ENCODE data around the gene KRTAP12-2.
"Not testable (repeated sequence)": the region's sequence is repeated elsewhere in the genome, so short reads cannot be mapped to it uniquely, and the experiment has no call there.

The KRTAP12-2 gene

GRCh38 chr21:44687671-44688070 lies 20.9 kb upstream of the KRTAP12-2 start:
- in situ Hi-C loops (cut with HindIII; ENCODE audit: low pct_ligation_motif_present, low pct_unique_long_range_greater_than_20kb, low sequenced_read_pairs): no loop called here
- DNase-seq: no peak

DNA sequence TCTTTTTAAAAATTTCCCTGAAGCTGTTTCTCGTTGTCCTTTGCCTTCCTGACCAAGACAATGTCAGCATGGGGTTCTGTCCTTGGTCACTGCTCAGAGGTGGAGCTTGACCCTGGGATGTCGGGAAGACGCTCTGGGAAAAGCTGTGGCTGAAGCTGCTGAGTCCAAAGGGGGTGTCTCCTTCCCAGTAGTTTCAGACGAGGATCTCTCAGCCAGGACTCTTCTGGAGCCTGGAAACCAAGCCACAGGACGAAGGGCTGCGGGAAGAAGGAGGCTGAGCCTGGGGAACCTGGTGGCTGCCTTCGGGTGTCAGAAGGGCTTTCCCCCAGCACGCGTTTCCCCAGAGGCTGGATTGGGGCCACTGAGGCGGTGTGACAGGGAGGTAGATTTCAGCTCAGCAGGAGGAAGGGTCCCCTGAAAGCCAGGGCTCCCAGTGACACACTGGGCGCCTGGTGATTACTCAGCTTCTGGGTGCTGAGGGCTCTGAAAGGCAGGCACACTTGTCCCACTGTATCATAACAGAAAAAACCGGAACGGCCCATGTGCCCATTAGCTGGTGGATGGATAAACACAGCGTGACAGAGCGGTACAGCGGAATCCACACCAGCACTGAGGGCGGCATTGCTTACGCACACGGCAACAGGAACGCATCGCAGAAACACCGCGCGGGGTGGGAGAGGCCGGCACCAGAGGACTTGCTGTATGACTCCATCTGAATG lies 20.3 kb upstream of the KRTAP12-2 start:
- in situ Hi-C loops (cut with HindIII; ENCODE audit: low pct_ligation_motif_present, low pct_unique_long_range_greater_than_20kb, low sequenced_read_pairs): no loop called here
- DNase-seq: no peak

DNA sequence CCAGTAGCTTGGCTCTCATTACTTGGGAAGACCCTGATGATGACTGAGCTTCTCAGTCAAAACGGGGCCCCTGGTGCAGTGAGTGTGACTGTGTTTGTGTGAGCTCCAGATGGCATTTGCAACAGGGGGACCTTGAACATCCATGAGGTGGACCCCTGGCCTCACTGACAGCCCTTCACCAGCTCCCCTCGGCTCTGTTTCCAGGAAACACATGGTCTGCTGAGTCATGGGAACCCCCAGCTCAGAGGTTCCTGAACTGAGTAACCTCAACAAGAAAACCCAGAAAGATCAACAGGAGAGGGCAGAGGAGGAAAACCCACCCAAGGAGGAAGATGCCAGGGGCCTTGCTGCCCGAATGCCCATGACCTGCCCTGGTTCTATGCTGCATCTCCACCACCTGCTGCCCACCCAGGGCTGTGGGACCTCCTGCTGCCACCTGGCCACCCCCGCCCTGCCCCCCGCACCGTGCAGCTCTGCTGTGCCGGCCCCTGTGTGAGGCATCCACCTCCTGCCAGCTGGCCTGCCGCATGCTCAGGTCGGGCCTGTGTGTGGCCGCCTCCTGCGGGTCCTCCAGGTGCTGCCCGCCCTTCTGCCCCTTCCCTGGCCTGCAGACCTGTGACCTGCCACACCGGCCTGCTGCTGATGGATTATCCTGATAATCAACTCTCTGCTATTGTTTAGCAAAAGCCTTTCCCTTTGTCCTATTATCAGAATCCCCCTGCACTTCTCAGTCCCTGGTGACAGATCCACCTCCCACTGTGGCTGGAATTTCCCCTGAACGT lies 19.5 kb upstream of the KRTAP12-2 start:
- DNase-seq: no peak
- in situ Hi-C loops (cut with HindIII; ENCODE audit: low pct_ligation_motif_present, low pct_unique_long_range_greater_than_20kb, low sequenced_read_pairs): no loop called here

GRCh38 chr21:44685050-44685449 lies 18.3 kb upstream of the KRTAP12-2 start:
- DNase-seq; in situ Hi-C loops (cut with HindIII; ENCODE audit: low pct_ligation_motif_present, low pct_unique_long_range_greater_than_20kb, low sequenced_read_pairs): not testable (repeated sequence)

DNA sequence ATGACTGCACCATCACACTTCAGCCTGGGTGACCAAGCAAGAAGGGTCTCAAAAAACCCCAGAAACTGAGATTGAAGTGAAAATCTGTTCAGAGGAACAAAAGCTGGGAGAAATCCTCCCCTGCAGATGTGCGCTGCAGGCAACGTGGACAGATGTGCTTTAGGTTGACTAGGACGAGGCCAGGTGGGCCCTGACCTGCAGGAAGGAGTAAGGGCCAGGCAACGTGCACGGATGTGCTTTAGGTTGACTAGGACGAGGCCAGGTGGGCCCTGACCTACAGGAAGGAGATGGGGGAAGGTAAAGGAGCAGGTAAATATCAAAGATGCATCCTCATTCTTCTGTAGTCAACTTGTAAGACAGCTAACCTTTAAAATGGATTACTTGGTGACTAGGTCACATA lies 17.8 kb upstream of the KRTAP12-2 start:
- in situ Hi-C loops (cut with HindIII; ENCODE audit: low pct_ligation_motif_present, low pct_unique_long_range_greater_than_20kb, low sequenced_read_pairs): no loop called here
- DNase-seq: no peak

DNA sequence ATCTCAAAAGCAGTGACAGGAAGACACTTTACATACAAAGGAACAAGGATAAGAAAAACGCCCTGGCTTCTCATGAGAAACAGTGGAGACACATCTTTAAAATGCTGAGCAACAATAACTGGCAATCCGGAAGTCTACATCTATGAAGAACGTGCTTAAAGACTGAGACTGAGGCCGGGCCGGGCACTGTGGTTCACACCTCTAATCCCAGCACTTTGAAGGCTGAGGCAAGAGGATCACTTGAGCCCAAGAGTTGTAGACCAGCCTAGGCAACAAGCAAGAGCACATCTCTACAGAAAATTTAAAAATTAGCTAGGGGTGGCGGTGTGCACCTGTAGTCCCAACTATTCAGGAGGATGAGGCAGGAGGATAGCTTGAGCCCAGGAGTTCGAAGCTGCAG lies 17.4 kb upstream of the KRTAP12-2 start:
- no peak for DNase-seq
- in situ Hi-C loops (cut with HindIII; ENCODE audit: low pct_ligation_motif_present, low pct_unique_long_range_greater_than_20kb, low sequenced_read_pairs): no loop called here

DNA sequence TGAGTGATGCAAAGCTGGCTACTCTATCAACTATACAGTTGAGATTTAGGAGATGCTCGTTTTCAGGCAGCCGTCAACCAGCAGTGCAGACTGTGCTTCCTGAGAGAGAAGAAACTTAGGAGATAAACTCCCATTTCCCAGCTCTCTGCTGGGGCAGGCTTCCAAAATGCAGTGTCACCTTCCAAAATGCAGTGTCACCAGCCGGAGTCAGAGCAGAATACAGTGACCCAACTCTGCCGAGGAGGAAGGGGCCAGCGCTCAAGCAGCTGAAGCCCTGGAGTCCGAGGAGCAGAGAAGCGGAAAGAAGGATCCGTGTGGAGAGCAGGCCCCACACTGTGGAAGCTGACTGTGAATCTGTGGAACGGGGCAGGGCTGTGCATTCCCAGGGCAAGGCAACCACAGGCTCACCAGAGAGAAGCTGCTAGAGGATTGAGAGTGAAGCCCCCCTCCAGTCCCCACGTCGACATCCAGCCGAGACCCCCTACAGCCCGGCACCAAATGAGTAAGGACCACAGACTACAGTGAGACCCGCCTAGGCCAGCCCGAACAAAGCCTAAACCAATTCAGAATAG lies 15.9 kb upstream of the KRTAP12-2 start:
- in situ Hi-C loops (cut with HindIII; ENCODE audit: low pct_ligation_motif_present, low pct_unique_long_range_greater_than_20kb, low sequenced_read_pairs): no loop called here
- DNase-seq: no peak

DNA sequence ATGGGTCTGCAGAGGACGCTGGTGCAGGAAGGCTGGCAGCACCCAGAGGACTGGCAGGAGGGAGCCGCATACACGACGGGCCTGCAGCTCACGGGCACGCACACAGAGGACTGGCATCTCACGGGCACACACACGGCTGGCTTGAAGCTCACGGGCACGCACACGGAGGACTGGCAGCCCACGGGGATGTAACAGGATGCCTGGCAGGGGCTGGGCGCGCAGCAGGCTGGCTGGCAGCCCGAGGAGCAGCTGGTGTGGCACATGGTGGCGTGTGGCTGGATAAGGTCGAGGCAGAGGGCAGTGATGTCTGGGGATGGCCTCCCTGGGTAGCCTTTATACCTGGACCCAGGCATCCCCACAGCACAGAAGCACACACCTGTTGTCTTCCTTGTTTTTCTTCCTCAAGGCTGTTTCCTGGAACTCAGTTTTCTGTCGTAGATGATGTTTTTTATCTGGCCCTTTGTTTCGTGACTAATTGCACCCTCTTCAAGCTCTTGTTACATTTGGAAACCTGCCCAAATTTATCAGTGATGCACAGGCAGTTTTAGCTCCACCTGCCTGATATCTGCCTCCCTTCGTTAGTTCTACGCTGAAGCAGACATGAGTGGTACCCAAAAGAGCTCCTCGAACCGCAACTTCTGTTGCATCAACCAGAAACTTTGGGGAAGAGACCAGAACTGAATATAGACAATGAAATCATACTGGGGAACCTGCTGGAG lies 15.3 kb upstream of the KRTAP12-2 start, which contains the start of gene KRTAP12-1:
TSS of gene KRTAP12-1 (minus strand) at position 303 of the 719 bp plus-strand sequence. CDS start at position 263, 40 bp downstream.
- no peak for DNase-seq
- in situ Hi-C loops (cut with HindIII; ENCODE audit: low pct_ligation_motif_present, low pct_unique_long_range_greater_than_20kb, low sequenced_read_pairs): no loop called here

DNA sequence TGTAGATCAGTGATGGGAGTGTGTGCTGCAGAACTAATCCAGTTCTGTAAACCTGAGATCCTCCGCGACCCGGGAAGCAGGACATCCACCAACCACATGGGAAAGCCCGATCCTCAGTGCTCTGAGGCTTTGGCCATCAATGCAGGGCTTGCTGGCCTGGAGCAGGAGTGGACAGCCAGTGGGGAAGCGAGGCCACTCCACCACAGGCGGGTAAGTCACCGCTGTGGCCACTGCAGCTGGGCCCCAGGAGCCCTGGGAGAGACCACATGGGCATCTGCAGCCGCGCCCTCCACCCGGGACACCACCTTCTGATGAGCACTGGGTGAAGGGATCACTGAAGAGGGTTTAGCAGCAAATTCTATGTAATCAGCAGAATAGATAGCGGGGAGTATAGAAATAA lies 14.4 kb upstream of the KRTAP12-2 start:
- DNase-seq: no peak
- in situ Hi-C loops (cut with HindIII; ENCODE audit: low pct_ligation_motif_present, low pct_unique_long_range_greater_than_20kb, low sequenced_read_pairs): no loop called here

- DNase-seq: no peak
- in situ Hi-C loops (cut with HindIII; ENCODE audit: low pct_ligation_motif_present, low pct_unique_long_range_greater_than_20kb, low sequenced_read_pairs): no loop called here
These were observed 11.2 kb upstream of the KRTAP12-2 start for GRCh38 chr21:44677881-44678280.

DNA sequence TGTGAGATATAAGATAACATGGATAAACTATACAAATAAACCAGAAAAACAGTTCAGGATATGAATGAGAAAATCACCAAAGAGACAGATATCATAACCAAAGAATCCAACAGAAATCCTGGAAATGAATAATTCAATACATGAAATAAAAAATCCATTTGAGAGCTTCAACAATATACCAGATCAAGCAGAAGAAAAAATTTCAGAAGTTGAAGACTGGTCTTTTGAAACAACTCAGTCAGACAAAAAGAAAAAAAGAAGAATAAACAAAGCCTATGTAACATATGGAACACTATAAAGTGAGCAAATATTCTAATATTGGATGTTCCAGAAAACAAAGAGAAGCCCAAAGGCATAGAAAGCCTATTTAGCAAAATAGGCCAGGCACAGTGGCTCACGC lies 5.2 kb upstream of the KRTAP12-2 start:
- no peak for DNase-seq
- in situ Hi-C loops (cut with HindIII; ENCODE audit: low pct_ligation_motif_present, low pct_unique_long_range_greater_than_20kb, low sequenced_read_pairs): no loop called here

DNA sequence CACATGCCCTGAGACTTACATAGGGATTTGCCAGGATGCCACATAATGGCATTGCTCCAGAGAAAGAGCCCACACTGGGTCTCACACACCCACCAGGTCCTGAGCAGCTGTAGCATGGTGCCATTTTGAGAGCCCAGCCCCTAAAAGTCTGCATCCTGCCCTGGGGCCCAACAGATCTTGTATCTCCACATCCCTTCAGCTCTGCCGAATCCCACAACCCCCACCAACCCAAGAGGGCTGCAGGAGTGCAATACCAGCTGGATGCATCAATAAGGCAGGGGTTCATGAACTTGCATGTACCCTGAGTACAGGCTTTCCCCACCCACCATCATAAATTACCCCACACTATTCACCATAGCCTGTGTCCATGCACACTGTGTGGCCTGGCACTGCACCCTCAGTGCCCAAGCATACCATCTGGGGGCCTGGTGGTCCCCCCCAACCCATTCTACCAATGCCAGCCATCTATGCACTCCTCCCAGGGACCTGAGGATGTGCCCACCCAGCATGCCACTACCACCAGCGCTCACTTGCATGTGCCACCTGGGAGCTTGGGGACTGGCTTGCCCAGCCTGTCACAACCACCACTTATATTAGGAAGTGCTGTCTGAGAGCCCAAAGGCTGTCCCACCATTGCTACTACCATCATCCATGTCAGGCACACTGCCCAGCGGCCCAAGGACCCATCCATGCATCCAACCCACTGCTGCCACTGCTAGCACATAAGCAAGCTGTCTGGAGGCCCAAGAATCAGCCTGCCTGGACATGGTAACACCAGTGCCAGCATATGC lies 4.1 kb upstream of the KRTAP12-2 start:
- in situ Hi-C loops (cut with HindIII; ENCODE audit: low pct_ligation_motif_present, low pct_unique_long_range_greater_than_20kb, low sequenced_read_pairs): no loop called here

GRCh38 chr21:44667612-44668011 lies 885 bp upstream of the KRTAP12-2 start:
- in situ Hi-C loops (cut with HindIII; ENCODE audit: low pct_ligation_motif_present, low pct_unique_long_range_greater_than_20kb, low sequenced_read_pairs): no loop called here
- no peak for DNase-seq

More for the DNA sequence above, 4.1 kb upstream of the KRTAP12-2 start:
- no peak for DNase-seq

DNA sequence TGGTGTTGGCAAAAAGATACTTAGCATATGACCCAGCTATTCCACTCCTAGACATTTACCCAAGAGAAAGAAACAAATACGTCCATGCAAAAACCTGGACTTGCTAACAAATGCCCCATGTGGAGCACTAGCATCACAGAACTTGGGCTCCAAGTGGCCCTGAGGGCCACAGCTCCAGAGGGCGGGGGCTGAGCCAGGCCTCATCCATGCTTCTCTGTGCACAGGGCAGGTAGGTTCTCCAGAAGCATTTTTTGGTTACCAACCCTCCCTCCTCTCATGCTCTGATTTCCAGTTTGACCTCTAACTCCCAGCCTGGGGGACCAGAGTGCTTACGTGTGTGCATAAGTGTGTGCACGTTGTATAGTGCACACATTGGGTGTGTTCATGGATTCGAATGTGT lies 2.0 kb downstream of the KRTAP12-2 start:
- DNase-seq: no peak
- in situ Hi-C loops (cut with HindIII; ENCODE audit: low pct_ligation_motif_present, low pct_unique_long_range_greater_than_20kb, low sequenced_read_pairs): no loop called here

DNA sequence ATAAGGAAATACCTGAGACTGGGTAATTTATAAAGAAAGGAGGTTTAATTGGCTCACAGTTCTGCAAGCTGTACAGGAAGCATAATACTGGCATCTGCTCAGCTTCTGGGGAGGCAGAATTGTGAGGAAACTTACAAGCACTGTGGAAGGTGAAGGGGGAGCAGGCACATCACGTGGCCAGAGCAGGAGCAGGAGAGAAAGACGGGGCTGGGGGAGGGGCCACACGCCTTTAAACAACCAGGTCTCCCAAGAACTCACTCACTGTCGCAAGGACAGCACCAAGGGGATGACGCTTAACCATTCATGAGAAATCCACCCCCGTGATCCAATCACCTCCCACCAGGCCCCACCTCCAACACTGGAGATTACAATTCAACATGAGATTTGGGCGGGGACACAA lies 5.2 kb downstream of the KRTAP12-2 start:
- DNase-seq; in situ Hi-C loops (cut with HindIII; ENCODE audit: low pct_ligation_motif_present, low pct_unique_long_range_greater_than_20kb, low sequenced_read_pairs): not testable (repeated sequence)

- no peak for DNase-seq
- in situ Hi-C loops (cut with HindIII; ENCODE audit: low pct_ligation_motif_present, low pct_unique_long_range_greater_than_20kb, low sequenced_read_pairs): no loop called here
These were observed 7.7 kb downstream of the KRTAP12-2 start for GRCh38 chr21:44658913-44659595.

DNA sequence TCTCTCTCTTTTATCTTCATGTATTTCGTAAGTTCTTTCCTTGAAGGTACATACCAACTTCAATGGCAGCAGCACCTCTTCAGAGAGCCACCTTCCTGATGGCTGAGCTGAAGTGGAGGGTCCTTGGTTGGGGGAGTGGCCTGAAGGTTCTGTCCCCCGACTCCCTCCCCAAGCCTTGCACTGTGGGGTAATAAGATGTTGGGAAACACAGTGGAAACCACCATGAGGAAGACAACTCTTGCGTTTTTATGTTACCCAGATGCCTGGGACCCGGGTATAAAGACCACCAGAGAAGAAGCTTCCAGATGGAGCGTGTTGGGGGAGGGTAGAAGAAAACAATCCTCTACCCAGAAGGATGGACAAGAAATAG lies 8.2 kb downstream of the KRTAP12-2 start:
- no peak for DNase-seq
- in situ Hi-C loops (cut with HindIII; ENCODE audit: low pct_ligation_motif_present, low pct_unique_long_range_greater_than_20kb, low sequenced_read_pairs): no loop called here

Data from ACHN (cell line).